Ovary (tissue), 9 donors: ENCODE measurements around the gene MECP2. TPM values are rescaled to one million over a fixed set of nuclear protein-coding genes. Genes with fewer than 3 reads are reported as not detected.

Experiments used
- DNase-seq, 5 donors: peaks; one replicate each; pipeline ENCODE4 v3.0.0-alpha.2; 2019 to 2020
- H3K27ac ChIP-seq, 2 donors: fragments of 200-600 bp; one replicate each; pipeline versions ENCODE4 v1.5.1 to v1.8.0; 2019 to 2022
- H3K27me3 ChIP-seq: fragments of 200-600 bp; one replicate; pipeline ENCODE4 v1.8.0; 2022
- H3K36me3 ChIP-seq: fragments of 200-600 bp; sonication (generic); one replicate; pipeline ENCODE4 v1.5.1; 2019
- H3K4me1 ChIP-seq: one replicate; pipeline ENCODE4 v1.8.1; 2013; ENCODE audit warnings: mild to moderate bottlenecking, moderate library complexity; ENCODE audit not compliant: insufficient read depth
- H3K4me3 ChIP-seq: fragments of 200-600 bp; sonication (generic); one replicate; pipeline ENCODE4 v1.5.1; 2017
- H3K9me3 ChIP-seq, 2 donors: fragments of 200-600 bp in 1 of 2; sonication (generic) in 1 of 2; one replicate each; pipeline versions ENCODE4 v1.5.1 to v1.8.1; 2013 to 2019; ENCODE audit warnings: mild to moderate bottlenecking in 1 of 2, moderate library complexity in 1 of 2
- EP300 ChIP-seq: sonication (generic); formaldehyde crosslinking; IDR thresholded peaks from one replicate; pipeline ENCODE4 v1.6.1; 2017; ENCODE audit warnings: antibody characterized with exemption
- POLR2A ChIP-seq: fragments of 450-650 bp; IDR thresholded peaks from one replicate; pipeline ENCODE4 v1.6.1; 2017; ENCODE audit warnings: antibody characterized with exemption, mild to moderate bottlenecking, moderate library complexity
- WGBS, 3 donors: extraction: QIAGEN DNeasy Blood & Tissue Kit in 1 of 3; methylation state at CpG; one replicate each; pipeline versions ENCODE4 v1.1.5 to v1.1.7; 2013 to 2017; 5-methylcytosine and 5-hydroxymethylcytosine counted together
- intact Hi-C, 4 donors: fragments of 100-400 bp; cut with DNase I; formaldehyde crosslinking; loops; one replicate each; pipeline versions ENCODE4 v1.11.0 to v1.15.1; 2022 to 2023
- polyA plus RNA-seq, 2 donors: library from polyadenylated mRNA; stranded (reverse); fragments of 200-250 nt in 1 of 2; fragments of 350-450 nt in 1 of 2; fragmentation: Illumina TruSeq in 1 of 2; extraction: RNeasy Lipid Tissue Mini Kit (QIAGEN cat#74804) in 1 of 2; gene quantifications; one replicate each; pipeline ENCODE4 v1.2.3, GENCODE V29; 2013 to 2014
- total RNA-seq, 7 donors: library from RNA; depleted of rRNA in 2 of 7; stranded (reverse); fragments of >200 nt in 2 of 7; fragmentation: NEBNext Ultra II Directional in 3 of 7; extraction: Animal tissue kit (Norgen Biotek cat#: 25700) in 3 of 7; gene quantifications; one replicate each; pipeline versions ENCODE4 v1.1.0 to v1.2.4, GENCODE V29; 2016 to 2023
- TF ChIP-seq, protein P1 (sequence below), 3 donors: fragments of 450-650 bp in 2 of 3; fragments of 200-600 bp in 1 of 3; IDR thresholded peaks; one replicate each; pipeline versions ENCODE4 v1.5.1 to v1.8.0; 2016 to 2022; ENCODE audit warnings: antibody characterized with exemption in 3 of 3, mild to moderate bottlenecking in 1 of 3
- donor health status: DM: no; HTN: no; CAD: no; lungs with moderate emphysema.
- donor health status: DM: no; HTN: no; CAD: no.
- donor health status: Bipolar disorder and iron deficiency.
- donor health status: DM: yes; HTN: yes; CAD: no.
- donor health status: DM: no; HTN: no; CAD: no.
- donor health status: DM: yes; HTN: yes; CAD: no.

The MECP2 gene
- total and polyA plus RNA-seq, 9 donors, result 26.8 to 91.2 (median 62.2) TPM

DNA sequence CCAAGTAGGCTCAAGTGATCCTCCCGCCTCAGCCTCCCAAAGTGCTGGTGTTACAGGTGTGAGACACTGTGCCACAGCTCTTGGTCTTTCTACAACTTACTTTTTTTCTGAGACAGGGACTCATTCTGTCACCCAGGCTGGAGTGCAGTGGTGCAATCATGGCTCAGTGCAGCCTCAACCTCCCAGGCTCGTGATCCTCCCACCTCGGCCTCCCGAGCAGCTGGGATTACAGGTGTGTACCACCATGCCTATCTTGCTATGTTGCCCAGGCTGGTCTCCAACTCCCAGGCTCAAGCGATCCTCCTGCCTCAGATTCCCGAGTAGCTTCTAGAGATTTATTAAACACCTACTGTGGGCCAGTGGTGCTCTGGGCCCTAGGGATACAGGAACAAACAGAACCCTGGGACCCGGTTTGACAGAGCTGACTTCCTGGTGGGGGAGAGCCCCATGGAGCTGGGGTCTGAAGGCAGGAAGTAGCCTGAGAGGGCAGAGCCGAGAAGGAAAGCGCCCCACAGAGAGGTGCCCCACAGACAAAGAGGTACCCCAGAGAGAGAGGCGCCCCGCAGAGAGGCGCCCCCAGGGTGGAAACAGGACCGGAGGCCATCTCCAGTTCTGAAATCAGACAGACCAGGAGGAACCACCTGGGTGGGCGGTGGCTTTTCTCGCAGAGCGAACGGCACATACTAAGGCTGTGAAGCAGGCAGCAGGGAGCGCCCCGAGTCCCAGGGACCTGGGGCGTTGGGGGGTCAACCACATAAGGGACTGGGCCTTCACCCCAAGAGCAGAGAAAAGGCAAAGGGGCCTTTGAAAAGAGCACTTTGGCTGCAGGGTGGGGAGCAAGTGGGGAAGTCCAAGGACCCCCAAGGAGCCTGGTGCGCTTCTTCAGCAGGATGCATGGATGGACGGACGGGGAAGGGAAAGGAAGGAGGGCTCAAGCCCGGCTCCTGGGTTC, 82.8 kb downstream of the MECP2 start:
- no peaks in the 10 kb centered on the region for H3K4me1 ChIP-seq
- 84 to 86% (median 86%) methylated on average over 24 of the region's 24 CpGs for WGBS, 3 donors
- no peak for TF ChIP-seq POLR2A
- no peak for TF ChIP-seq EP300
- no peaks in the 10 kb centered on the region for H3K36me3 ChIP-seq
- no peaks in the 10 kb centered on the region for H3K9me3 ChIP-seq
- no peak overlapping the region for H3K4me3 ChIP-seq
- no peak overlapping the region for H3K27ac ChIP-seq
- no peaks in the 10 kb centered on the region for H3K27me3 ChIP-seq
- no peak for DNase-seq
- intact Hi-C loops, result loop anchor here in 2 of 4 donors (5.0 kb wide), 2 partner anchors 38 to 78 kb away; no protein-coding TSS in a partner anchor

DNA sequence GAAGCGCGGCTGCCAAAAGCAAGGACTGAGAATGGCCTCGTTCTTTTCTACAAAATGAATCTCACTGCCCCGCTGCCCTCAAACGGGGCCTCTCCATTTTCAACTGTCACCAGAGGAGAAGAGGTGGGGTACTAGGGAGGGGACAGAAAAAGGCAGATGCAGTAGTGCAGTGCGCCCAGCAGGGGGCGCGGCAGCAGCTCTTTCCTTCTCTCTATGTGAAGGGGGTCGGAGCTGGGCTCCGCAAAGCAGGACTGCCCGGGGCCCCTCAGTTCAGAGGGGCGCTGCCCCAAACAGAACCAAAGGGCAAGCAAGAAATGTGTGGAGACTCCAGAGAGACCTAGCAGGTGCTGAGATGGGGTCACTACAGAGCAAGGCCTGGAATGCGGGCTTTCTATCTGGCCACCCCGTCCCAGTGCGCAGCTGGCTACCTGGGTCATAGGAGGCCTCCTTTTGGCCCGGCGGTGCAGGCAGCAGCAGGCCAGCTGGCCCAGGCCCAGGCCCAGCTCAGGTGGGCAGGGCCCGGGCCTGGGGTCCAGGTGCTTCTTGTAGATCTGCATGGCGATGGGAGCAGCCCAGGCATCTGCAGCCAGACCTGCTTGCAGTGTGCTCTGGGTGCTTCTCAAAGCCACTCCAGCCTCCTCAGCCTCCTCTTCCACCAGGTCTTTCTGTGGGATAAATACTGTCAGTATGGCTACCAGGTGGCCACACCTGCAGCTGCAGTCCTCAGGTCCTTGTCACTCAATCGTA, 83.7 kb downstream of the MECP2 start:
- intact Hi-C loops, result no loop called here
- no peak for TF ChIP-seq POLR2A
- TF ChIP-seq, protein P1, sequence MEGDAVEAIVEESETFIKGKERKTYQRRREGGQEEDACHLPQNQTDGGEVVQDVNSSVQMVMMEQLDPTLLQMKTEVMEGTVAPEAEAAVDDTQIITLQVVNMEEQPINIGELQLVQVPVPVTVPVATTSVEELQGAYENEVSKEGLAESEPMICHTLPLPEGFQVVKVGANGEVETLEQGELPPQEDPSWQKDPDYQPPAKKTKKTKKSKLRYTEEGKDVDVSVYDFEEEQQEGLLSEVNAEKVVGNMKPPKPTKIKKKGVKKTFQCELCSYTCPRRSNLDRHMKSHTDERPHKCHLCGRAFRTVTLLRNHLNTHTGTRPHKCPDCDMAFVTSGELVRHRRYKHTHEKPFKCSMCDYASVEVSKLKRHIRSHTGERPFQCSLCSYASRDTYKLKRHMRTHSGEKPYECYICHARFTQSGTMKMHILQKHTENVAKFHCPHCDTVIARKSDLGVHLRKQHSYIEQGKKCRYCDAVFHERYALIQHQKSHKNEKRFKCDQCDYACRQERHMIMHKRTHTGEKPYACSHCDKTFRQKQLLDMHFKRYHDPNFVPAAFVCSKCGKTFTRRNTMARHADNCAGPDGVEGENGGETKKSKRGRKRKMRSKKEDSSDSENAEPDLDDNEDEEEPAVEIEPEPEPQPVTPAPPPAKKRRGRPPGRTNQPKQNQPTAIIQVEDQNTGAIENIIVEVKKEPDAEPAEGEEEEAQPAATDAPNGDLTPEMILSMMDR (IDR thresholded peaks at IDR 0.05), result peak; percentile 64 to 79 (median 65)
- 40 to 49% (median 47%) methylated on average over 20 of the region's 20 CpGs for whole genome bisulfite sequencing, 3 donors
- H3K4me3 ChIP-seq, result no peak overlapping the region
- H3K9me3 ChIP-seq, result no peaks in the 10 kb centered on the region
- H3K27me3 ChIP-seq, result no peaks in the 10 kb centered on the region
- H3K27ac ChIP-seq, result no peak overlapping the region
- H3K4me1 ChIP-seq, result no peaks in the 10 kb centered on the region
- H3K36me3 ChIP-seq, result no peaks in the 10 kb centered on the region
- peak in 3 of 5 donors; percentile 49 to 64 (median 62) for DNase-seq

DNA sequence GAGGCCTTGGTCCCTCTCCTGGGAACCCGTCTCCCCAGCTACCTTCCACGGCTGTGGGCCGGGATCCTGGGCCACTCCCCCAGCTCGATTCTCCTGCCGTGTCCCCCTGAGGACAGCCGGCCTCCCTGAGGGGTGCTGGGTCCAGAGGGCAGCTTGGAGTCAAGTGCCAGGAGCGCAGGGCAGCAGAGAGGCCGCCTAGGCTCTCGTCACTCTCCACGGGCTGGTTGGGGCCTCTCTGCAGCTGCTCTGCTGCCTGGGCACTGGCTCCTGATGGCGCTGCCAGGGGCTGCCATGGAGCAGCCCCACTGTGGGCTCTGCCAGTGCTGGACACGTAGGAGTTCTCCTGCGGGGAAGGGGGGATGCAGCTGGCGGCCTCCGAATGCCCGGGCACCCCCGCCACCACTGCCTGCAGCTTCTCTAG, 84.5 kb downstream of the MECP2 start:
- H3K27me3 ChIP-seq, result no peaks in the 10 kb centered on the region
- WGBS, 3 donors, result 68 to 74% (median 72%) methylated on average over 11 to 17 of the region's 17 CpGs
- H3K4me1 ChIP-seq, result no peaks in the 10 kb centered on the region
- H3K9me3 ChIP-seq, result no peaks in the 10 kb centered on the region
- intact Hi-C loops, result no loop called here
- H3K4me3 ChIP-seq, result no peak overlapping the region
- H3K27ac ChIP-seq, result no peak overlapping the region
- no peak for DNase-seq
- H3K36me3 ChIP-seq, result no peaks in the 10 kb centered on the region
- TF ChIP-seq EP300 (no peak), POLR2A (no peak)
- TF ChIP-seq, protein P1 (IDR thresholded peaks at IDR 0.05), result no peak

DNA sequence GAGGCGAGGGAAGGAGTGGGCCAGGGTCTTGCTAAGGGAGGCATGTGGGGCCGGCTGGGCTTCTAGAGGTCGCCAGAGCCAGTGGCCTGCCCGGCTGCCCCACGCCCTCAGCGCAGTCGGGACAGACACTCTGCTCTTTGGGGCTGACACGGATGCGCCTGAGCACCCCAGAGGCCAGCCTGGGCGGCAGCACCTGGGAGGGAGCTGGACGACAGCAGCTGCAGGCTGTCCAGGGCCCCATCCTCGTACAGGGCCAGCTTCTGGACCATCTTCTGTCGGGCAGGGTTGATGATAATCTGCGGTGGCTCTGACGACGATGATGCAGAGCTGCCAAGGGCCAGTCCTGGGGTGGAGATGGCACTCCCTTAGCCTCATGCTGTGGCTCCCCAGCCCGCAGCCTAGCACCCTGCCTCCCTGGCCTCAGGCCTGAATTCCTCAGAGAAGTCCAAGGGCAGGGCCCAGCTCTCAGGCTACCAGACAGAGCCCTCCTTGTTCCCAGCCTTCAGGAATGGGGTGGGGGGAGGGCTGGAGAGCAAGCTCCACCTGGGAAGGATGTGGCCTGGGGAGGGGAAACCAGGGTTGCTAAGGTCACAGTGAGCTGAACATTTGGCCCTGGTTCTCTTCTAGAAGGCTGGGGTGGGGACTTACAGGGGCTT, 85.1 kb downstream of the MECP2 start:
- Histone ChIP-seq H3K27me3 (no peaks in the 10 kb centered on the region), H3K36me3 (no peaks in the 10 kb centered on the region), H3K4me3 (no peak overlapping the region), H3K27ac (no peak overlapping the region), H3K4me1 (no peaks in the 10 kb centered on the region), H3K9me3 (no peaks in the 10 kb centered on the region)
- intact Hi-C loops, result no loop called here
- 70 to 79% (median 75%) methylated on average over 17 of the region's 17 CpGs for whole genome bisulfite sequencing, 3 donors
- no peak for DNase-seq
- TF ChIP-seq POLR2A (no peak), EP300 (no peak)
- TF ChIP-seq, protein P1 (IDR thresholded peaks at IDR 0.05), result no peak
